SH-SY5Y (cell line): ENCODE measurements around the gene FBXW7.

ENCODE experiments used
- GATA2 ChIP-seq: IDR thresholded peaks from 2 replicates; pipeline ENCODE4 v1.6.1; 2011; ENCODE audit warnings: mild to moderate bottlenecking, low read depth, low read length
- GATA3 ChIP-seq: IDR thresholded peaks from 2 replicates; pipeline ENCODE4 v1.6.1; 2011; ENCODE audit warnings: low read depth, mild to moderate bottlenecking, low read length, moderate library complexity

DNA sequence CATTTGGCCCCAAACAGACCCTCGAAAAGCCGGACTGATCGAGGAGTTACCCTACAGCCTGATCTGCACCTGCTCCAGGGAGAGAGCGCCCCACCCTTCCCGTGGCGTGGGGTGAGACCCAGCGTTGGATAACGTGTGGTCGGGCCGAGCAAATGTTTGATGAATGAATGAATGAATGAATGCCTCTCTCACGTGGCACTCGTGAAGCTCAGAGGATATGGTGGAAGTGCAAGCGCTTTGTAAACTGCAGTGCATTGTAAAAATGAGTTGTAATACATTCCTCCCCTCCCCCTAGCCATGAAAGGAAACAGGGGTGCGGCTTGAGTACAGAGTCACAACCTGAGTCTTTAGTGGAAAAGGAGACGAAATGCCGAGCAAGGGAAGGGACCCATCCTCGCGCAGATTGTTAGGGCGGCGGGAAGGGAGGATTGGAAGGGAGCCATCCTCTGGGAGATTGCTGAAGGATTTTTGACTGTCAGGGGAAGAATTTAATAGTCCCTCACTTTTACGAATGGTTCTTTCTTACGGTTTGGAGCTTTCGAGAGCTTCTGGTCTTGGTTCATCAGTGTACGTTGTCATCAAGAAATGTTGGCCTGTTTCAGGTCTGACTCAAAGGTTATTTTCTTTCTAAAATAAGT, 772 bp upstream of the FBXW7 start:
- TF ChIP-seq GATA2, result no peak
- TF ChIP-seq GATA3, result no peak
